Endothelial cell (in vitro differentiated cells): ENCODE measurements around the gene LRRC8A. TPM values are rescaled to one million over a fixed set of nuclear protein-coding genes. Genes with fewer than 3 reads are reported as not detected.

Experiments used
- DNase-seq: peaks from one replicate; pipeline ENCODE4 v3.0.0; 2021; ENCODE audit warnings: low spot score
- H3K27ac Mint-ChIP-seq: one replicate; pipeline ENCODE4 v1.8.0; 2021; ENCODE audit warnings: mixed read lengths, inconsistent platforms; ENCODE audit not compliant: unreplicated experiment
- H3K27me3 Mint-ChIP-seq: one replicate; pipeline ENCODE4 v1.8.0; 2021; ENCODE audit warnings: mild to moderate bottlenecking, moderate library complexity, mixed read lengths, inconsistent platforms; ENCODE audit not compliant: unreplicated experiment
- H3K36me3 Mint-ChIP-seq: one replicate; pipeline ENCODE4 v1.8.0; 2021; ENCODE audit warnings: mild to moderate bottlenecking, low read depth, mixed read lengths, inconsistent platforms; ENCODE audit not compliant: unreplicated experiment
- H3K4me1 Mint-ChIP-seq: one replicate; pipeline ENCODE4 v1.8.0; 2021; ENCODE audit warnings: mild to moderate bottlenecking, mixed read lengths, inconsistent platforms; ENCODE audit not compliant: unreplicated experiment
- H3K4me3 Mint-ChIP-seq: one replicate; pipeline ENCODE4 v1.8.0; 2021; ENCODE audit warnings: mild to moderate bottlenecking, mixed read lengths, inconsistent platforms; ENCODE audit not compliant: unreplicated experiment
- H3K9me3 Mint-ChIP-seq: one replicate; pipeline ENCODE4 v1.8.0; 2021; ENCODE audit warnings: mixed read lengths, inconsistent platforms; ENCODE audit not compliant: unreplicated experiment
- total RNA-seq: library from RNA; stranded (reverse); fragmentation: NEBNext Ultra II Directional; extraction: Animal tissue kit (Norgen Biotek cat#: 25700); gene quantifications from one replicate; pipeline ENCODE4 v1.2.1, GENCODE V29; 2021; ENCODE audit not compliant: unreplicated experiment
- TF ChIP-seq, protein P1 (sequence below): fragments of 200-600 bp; sonication (generic); IDR thresholded peaks from one replicate; pipeline ENCODE4 v1.5.0; 2021; ENCODE audit warnings: antibody characterized with exemption; ENCODE audit not compliant: unreplicated experiment

LRRC8A gene
- total RNA-seq, 1 donor from 2014 or later = 54.3 TPM

DNA sequence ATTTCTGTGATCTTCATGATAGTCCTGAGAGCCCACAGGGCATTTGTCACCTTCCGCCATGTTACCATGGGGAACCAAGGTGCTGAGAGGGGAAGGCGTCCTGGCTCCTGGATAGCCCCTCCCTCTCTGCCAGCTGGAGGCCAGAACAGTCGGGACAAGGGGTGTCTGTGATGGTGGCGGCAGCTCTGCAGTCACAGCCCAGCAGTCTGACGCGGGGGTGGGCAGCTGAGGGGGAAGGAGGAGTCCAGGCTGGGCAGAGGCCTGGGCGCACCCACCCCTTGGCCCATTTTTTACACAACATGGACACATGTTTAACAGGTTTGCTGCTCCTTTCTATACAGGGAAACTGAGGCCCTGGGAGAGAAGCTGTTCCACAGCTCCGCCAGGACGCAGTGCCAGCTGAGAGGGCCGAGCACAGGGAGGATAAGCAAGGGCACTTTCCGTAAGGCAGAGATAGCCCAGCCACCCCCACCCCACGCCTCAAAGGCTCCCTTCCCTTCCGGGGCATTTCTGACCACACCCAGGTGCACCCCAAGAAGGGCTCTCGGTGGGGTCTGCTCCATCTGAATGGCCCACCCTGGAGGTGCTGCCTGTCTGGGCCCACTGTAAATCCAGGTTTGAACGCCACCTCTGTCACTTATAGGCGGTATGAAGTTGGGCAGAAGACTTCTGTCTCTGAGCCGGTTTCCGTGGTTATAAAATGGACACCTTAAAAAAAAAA, 17.1 kb downstream of the LRRC8A start:
- no peaks in the 10 kb centered on the region for H3K9me3 Mint-ChIP-seq
- peaks cover 4% of the 10 kb centered on the region for H3K27me3 Mint-ChIP-seq
- peaks cover 3% of the 10 kb centered on the region for H3K36me3 Mint-ChIP-seq
- peaks cover 4% of the 10 kb centered on the region for H3K4me1 Mint-ChIP-seq
- H3K27ac Mint-ChIP-seq = no peak overlapping the region
- H3K4me3 Mint-ChIP-seq = no peak overlapping the region
- TF ChIP-seq, protein P1, sequence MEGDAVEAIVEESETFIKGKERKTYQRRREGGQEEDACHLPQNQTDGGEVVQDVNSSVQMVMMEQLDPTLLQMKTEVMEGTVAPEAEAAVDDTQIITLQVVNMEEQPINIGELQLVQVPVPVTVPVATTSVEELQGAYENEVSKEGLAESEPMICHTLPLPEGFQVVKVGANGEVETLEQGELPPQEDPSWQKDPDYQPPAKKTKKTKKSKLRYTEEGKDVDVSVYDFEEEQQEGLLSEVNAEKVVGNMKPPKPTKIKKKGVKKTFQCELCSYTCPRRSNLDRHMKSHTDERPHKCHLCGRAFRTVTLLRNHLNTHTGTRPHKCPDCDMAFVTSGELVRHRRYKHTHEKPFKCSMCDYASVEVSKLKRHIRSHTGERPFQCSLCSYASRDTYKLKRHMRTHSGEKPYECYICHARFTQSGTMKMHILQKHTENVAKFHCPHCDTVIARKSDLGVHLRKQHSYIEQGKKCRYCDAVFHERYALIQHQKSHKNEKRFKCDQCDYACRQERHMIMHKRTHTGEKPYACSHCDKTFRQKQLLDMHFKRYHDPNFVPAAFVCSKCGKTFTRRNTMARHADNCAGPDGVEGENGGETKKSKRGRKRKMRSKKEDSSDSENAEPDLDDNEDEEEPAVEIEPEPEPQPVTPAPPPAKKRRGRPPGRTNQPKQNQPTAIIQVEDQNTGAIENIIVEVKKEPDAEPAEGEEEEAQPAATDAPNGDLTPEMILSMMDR = no peak
- no peak for DNase-seq

DNA sequence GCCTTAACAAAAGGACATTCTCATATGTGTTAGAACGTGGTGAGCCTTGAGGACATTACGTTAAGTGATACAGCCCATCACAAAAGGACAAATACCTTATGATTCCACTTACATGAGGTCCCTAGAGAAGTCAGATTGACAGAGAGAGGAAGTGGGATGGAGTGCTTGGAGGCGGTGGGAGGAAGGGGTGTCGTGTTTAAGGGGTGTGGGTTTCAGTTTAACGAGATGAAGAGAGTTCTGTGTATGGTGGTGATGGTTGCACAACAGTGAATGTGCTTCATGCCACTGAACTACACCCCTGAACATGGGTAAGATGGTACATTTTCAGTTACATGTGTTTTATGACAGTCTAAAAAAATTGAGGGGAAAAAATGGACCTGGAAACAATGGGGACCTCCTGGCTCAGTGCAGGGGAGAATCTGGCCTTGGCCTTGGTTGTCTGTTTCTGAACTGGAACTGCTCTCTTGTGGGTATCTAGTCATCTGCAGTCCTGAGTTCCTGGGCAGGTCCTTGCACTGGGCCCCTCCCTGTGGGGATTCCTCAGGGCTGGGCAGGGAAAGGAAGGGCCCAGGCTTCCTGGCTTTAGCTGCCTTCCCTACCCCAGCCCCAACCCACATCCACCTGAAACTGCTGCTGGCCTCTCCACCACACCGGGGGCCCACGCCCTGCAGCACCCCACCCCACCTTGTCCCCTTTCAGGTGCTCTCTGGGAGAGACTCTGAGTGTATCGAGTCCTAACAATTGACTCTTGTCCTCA, 17.8 kb downstream of the LRRC8A start:
- no peaks in the 10 kb centered on the region for H3K9me3 Mint-ChIP-seq
- H3K36me3 Mint-ChIP-seq = peaks cover 3% of the 10 kb centered on the region
- no peak overlapping the region for H3K4me3 Mint-ChIP-seq
- no peak for DNase-seq
- H3K27ac Mint-ChIP-seq = peak overlapping the region; percentile 27
- peaks cover 4% of the 10 kb centered on the region for H3K4me1 Mint-ChIP-seq
- H3K27me3 Mint-ChIP-seq = peaks cover 4% of the 10 kb centered on the region
- TF ChIP-seq, protein P1 = no peak

DNA sequence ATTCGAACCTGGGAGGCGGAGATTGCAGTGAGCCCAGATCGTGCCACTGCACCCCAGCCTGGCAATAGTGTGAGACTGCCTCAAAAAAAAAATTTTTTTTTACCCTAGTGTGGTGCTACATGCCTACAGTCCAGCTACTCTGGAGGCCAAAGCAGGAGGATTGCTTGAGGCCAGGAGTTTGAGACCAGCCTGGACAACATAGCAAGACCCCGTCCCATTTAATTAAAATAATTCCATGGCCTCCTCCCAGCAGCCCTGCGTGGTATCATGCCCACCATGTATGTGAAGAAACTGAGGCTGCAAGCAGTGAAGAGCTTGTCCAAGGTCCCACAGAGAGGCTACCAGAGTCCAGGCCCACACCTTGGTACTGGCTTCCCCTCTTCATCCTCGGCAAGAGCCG, 19.4 kb downstream of the LRRC8A start:
- Mint-ChIP-seq H3K4me3 (no peak overlapping the region), H3K27ac (no peak overlapping the region), H3K4me1 (peaks cover 4% of the 10 kb centered on the region), H3K9me3 (no peaks in the 10 kb centered on the region), H3K27me3 (peaks cover 4% of the 10 kb centered on the region), H3K36me3 (peaks cover 3% of the 10 kb centered on the region)
- DNase-seq = no peak
- TF ChIP-seq, protein P1 = no peak

DNA sequence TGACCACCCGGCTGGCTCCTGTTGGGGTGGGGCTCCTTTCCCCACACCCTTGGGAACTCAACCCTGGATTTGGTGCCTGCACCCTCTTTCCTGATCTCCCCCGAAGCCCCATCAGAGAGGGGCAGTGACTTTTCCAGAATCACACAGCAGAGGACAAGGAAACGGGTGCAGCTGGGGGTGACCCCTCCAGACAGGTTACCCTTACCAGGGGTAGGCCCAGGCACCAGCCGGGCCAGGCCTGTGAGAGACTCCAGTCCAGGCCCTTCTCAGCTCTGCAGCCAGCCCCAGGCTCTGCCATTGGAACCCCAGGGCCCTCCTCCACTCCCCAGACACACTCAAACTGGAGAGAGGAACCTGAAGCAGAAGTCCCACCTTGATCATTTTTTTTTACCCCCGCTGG, 19.9 kb downstream of the LRRC8A start:
- H3K9me3 Mint-ChIP-seq = no peaks in the 10 kb centered on the region
- no peak overlapping the region for H3K4me3 Mint-ChIP-seq
- TF ChIP-seq, protein P1 = no peak
- no peak for DNase-seq
- no peak overlapping the region for H3K27ac Mint-ChIP-seq
- peaks cover 3% of the 10 kb centered on the region for H3K36me3 Mint-ChIP-seq
- peaks cover 3% of the 10 kb centered on the region for H3K27me3 Mint-ChIP-seq
- peaks cover 4% of the 10 kb centered on the region for H3K4me1 Mint-ChIP-seq
